ENCODE results near the gene SLC9A9. TPM values are rescaled to one million over a fixed set of nuclear protein-coding genes. Genes with fewer than 3 reads are reported as not detected.
A peak's percentile ranks its signal among the peaks of the same experiment; 100 is the strongest.
"Not testable (repeated sequence)": the region's sequence is repeated elsewhere in the genome, so short reads cannot be mapped to it uniquely, and the experiment has no call there.

Gene SLC9A9
- 7.2 TPM for total RNA-seq
- long read RNA-seq, partial matches to known transcripts, result 1 of 3 reads
- long read RNA-seq, other reads (novel, unspliced or antisense), result 0 of 3 reads

DNA sequence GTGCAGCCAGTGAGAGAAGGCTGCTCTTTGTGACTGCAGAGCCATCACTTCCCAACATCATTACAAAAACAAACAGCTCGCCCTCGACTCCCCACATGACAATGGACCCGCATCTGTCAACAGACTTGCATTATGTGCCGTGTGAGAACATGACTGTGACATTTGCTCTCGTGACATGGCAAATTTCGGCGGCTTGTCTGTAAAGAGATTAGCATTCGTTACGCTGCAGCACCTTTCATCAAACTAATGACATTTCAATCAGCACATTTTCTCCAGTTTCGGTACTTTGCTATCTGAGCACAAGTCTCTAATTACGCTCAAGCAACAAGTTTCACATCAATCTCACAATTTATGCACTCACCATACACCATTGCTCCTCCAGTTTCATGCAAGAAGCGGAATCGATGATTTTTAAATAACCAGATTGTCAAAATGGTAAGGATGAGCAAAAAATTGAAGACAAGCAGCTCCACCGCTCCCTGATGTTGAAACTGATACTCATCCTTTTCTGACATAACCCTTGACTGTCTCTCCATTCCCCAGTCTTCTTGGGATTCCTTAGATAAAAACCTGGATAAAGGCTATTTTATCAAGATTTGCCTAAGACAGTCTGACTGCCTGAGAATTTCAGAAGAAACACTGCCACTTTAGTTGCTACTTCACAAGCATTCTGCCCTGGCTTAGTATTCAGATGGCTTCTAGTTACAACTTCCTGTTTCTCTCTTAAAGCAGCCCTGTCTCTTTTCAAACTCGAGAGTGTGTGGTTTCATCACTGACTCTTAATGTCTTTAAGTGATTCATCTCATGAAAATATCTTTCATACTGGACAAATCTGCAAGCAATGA, at the start of gene SLC9A9:
Gene SLC9A9 (minus strand): TSS at position 682 of the 845 bp plus-strand sequence. CDS start 146 bp downstream, at position 536.
- ATAC-seq (ENCODE audit: poor library complexity) (peak; percentile 85), DNase-seq (no peak)
- intact Hi-C loops (cut with DNase I), result no loop called here

DNA sequence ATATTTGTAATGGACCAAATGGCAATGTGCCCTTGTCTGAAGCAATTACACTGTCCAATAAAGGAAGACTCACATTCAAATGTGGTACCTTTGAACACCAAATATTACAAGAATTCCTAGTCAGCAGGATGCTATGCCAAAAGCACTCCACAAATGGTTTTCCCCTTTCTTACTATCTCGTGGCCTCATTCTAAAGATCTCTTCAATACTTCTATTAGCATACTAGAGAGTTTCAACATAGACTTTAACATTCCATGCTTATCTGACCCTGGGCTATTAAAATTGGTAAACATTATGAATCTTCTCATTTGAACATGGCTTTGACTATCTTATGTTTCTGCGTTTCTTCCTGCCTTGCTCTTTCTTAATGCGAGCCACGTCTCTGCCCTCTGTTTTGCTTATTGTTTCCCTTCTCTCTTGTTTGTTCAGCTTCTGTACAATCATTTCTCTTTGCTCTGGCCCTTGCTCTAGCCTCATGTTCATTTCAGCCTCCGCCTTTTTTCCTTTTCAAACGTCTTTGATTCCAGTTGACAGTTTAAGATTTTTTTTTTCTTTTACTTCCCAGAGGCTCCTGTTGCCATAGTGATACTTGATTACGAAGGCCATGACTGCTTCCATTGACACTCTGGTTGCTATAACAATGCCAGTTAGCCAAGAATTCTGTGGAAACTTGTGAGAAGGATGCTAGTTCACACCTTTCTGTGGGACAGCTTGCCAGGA, 49.5 kb upstream of the SLC9A9 start:
- intact Hi-C loops (cut with DNase I), result no loop called here
- no peak for ATAC-seq (ENCODE audit: poor library complexity)
- no peak for DNase-seq

DNA sequence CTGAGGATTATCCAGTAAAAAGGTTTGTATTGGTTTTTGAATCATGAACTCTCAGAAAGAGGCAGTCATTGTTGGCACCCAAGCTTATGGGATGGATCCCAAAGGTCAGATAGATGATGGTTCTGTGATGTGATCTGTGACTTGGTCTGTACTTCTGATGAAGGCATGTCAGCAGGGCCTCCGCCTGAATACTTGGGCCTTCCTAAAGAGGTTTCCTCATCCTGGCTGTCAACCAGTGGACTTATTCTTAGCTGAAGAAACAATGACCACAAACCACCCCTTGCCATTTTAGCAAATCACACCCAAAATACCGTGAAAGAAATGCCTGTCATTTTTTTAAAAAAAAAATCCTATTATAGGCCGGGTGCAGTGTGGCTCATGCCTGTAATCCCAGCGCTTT, 48.2 kb upstream of the SLC9A9 start:
- intact Hi-C loops (cut with DNase I), result no loop called here
- DNase-seq (no peak), ATAC-seq (ENCODE audit: poor library complexity) (no peak)

DNA sequence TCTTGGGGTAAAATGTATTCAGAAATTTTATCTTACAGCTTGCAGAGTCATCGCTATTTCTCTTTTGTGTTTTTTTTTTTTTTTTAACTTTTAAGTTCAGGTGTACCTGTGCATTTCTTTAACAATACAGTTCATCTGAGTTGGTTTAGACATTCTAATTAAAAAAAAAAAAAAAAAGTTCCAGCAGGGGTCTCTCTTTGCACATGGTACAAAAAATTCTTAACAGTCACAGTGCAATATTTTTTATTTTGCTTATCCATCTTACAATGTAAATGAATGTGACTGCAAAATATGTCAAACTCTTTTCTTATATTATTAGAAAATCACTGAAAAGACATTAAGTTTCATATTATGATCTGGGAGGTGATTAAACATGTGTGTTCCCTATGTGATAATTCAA, 47.5 kb upstream of the SLC9A9 start:
- intact Hi-C loops (cut with DNase I), result no loop called here
- DNase-seq, result no peak
- no peak for ATAC-seq (ENCODE audit: poor library complexity)

DNA sequence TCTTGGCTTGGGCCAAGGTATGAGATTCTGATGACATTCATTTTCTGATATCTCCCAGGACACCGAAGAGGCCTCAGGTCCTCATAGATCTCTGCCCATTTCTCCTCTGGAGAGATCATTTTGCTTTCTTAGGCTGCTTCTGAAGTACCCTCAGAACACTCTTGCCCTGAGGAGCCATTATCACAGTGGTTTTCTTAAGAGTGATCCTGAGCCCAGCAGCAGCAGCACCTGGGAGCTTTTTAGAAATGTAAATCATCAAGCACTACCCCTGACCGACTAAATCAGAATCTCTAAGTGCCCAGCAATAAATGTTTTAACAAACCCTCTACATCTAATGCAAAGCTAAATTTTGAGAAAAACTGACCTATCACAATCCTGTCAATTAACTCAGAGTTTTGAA, 40.6 kb upstream of the SLC9A9 start:
- ATAC-seq (ENCODE audit: poor library complexity) (no peak), DNase-seq (no peak)
- intact Hi-C loops (cut with DNase I), result no loop called here

DNA sequence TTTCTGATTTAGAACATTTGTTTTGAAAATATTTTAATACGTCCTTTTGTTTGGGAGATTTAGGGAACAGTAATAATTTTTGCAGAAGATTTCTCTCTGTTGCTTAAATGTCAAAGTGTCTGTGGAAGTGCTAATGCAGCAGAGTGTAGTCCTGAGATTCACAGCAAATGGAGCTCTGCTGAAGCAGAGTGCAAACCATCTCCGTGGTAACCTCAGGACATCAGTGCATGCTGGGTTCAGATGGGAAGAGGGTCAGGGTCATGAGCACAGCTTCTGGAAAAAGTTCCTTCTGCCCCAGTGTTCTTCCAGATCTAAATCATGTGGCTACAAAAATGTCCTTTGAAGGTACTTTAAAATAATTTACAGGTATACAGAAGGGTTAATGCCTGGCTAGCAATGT, 39.9 kb upstream of the SLC9A9 start:
- intact Hi-C loops (cut with DNase I), result no loop called here
- DNase-seq, result no peak
- no peak for ATAC-seq (ENCODE audit: poor library complexity)

DNA sequence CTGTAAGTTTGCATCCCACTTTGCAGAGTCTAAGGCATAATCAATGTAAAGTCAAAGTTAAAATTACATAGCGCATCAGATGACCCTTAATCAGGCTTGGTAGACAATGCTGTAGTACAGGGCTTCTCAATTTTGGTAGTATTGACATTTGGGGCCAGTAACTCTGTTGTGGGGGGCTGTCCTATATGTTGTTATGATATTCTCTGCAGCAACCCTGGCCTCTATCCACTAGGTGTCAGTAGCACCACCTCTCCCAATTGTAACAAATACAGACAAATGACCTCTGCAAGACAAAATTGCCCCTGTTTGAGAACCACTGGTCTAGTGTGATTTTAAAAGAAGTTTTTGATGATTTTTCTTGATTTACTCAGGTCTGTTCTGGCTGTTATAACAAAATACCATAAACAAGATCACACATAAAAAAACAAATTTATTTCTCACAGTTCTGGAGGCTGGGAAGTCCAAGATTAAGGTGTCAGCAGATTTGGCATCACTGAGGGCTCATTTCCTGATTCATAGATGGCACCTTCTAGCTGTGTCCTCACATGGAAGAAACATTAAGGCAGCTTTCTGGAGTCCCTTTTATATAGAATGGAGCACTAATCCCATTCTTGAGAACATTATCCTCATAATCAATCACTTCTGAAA, 37.6 kb upstream of the SLC9A9 start:
- ATAC-seq (ENCODE audit: poor library complexity) (peak; percentile 45), DNase-seq (no peak)
- intact Hi-C loops (cut with DNase I), result no loop called here

DNA sequence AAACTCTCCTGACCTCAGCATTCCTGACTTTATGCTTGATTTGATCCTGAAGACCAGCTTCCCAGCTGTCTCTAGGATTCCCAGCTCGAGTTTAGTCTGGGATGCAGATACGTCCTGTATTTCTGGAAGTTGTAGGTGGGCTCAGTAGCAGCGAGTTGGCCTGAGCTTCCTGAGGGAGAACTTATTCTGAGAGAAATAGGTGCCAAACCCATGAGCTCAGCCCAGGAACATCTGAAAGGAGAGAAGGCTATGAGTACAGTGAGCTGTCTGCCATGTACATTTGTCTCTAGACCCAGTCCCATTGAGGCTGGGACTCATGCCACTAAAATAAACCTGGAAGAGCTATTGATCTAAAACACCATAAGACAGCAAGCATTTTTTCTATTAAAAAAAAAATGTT, 36.6 kb upstream of the SLC9A9 start:
- DNase-seq (no peak), ATAC-seq (ENCODE audit: poor library complexity) (no peak)
- intact Hi-C loops (cut with DNase I), result no loop called here

DNA sequence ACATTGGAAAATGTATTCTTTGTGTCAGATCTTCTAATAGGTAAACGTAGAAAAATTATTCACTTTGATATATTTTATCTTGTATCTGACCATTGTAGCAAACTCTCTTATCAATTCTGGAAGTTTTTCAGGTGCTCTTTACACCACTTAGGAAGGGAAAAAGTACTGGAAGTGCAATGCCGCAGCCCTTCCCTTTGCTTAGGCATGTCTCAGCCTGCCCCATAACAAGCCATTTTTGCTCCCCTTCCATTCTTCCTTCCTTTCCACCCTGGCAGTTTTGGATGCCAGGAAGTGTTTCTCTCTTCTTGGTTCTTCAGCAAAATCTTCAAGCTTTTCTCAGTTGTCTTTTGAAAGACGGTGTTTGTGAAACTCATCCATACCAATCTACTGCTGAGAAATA, 34.9 kb upstream of the SLC9A9 start:
- intact Hi-C loops (cut with DNase I), result no loop called here
- ATAC-seq (ENCODE audit: poor library complexity) (no peak), DNase-seq (no peak)

DNA sequence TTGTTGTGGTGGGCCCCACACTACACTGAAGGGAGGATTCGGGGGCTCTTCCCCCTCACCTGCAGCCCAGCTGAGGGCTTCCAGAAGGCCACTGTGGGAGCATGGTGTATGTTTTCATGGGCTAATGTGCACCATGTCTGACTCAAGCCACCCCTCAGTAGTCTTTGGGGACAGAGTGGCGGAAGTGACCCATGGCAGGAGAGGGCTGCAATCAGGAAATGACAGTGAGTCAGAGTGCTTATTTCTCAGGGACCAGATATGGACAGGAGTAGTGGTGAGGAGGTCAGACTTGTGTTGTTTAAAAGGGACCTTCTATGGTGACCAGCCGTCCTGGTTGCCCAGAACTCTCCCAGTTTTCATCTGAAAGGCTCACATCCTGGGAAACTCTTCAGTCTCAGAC, 32.8 kb upstream of the SLC9A9 start:
- DNase-seq (no peak), ATAC-seq (ENCODE audit: poor library complexity) (no peak)
- intact Hi-C loops (cut with DNase I), result no loop called here

DNA sequence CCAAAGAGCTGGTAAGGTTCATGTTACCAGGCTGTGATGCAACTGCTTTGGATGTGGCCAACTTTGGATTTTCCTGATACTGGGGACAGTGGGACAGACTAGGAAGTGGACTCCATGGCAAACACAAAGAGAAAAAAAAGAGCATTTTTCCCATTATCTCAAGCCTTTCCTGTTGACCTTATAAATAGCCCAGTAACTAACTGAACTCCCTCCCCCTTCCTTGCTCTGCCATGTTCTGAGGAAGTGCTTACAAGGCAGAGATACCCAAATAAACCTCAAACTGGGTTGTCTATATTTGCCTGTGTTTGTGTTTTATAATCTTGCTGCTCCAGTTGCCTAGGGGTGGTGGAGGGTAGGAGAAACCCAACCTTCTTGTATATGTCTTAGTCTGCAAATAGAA, 27.3 kb upstream of the SLC9A9 start:
- intact Hi-C loops (cut with DNase I), result no loop called here
- no peak for DNase-seq
- ATAC-seq (ENCODE audit: poor library complexity), result peak; percentile 45

DNA sequence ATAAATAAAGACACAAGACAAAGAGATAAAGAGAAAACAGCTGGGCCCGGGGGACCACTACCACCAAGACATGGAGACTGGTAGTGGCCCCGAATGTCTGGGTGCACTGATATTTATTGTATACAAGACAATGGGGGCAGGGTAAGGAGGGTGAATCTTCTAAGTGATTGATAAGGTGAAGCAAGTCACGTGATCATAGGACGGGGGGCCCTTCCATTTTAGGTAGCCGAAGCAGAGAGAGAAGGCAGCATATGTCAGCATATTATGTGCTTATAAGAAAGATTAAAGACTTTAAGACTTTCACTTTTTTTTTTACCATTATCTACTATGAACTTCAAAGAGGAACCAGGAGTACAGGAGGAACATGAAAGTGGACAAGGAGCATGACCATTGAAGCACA, 25.3 kb upstream of the SLC9A9 start:
- DNase-seq; intact Hi-C loops (cut with DNase I); ATAC-seq (ENCODE audit: poor library complexity): not testable (repeated sequence)

DNA sequence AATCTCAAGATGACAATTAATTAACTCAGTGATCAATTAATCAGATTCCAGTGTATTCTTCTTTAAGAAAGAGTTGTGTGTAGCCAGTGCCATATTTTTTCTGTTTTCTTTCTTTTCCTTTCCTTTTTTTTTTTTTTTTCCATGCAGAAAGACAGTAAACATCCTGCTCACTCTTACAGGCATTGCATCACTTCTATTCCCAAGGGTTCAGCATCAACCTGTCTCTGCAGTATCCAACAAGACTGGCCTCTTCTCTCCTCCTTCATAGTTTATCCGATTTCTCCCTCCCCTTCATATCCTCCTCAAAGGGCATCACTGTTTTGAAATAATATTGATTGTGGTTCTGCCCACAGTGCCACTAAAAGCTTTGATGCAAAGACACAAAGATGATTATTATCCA, 17.0 kb upstream of the SLC9A9 start:
- ATAC-seq (ENCODE audit: poor library complexity) (no peak), DNase-seq (no peak)
- intact Hi-C loops (cut with DNase I), result no loop called here

DNA sequence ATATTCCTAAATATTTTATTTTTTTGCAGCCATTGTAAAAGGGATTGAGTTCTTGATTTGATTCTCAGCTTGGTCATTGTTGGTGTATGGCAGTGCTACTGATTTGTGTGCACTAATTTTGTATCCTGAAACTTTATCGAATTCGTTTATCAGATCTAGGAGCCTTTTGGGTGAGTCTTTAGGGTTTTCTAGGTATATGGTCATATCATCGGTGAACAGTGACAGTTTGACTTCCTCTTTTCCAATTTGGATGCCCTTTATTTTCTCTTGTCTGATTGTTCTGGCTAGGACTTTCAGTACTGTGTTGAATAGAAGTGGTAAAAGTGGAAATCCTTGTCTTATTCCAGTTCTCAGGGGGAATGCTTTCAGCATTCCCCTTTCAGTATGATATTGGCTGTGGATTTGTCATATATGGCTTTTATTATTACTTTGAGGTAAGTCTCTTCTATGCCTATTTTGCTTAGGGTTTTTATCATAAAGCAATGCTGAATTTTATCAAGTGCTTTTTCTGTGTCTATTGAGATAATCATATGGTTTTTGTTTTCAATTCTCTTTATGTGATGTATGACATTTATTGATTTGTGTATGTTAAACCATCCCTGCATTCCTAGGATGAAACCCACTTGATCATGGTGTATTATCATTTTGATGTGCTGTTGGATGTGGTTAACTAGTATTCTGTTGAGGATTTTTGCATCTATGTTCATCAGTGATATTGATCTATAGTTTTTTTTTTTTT, 11.4 kb upstream of the SLC9A9 start:
- intact Hi-C loops (cut with DNase I), result no loop called here
- no peak for ATAC-seq (ENCODE audit: poor library complexity)
- DNase-seq, result no peak

DNA sequence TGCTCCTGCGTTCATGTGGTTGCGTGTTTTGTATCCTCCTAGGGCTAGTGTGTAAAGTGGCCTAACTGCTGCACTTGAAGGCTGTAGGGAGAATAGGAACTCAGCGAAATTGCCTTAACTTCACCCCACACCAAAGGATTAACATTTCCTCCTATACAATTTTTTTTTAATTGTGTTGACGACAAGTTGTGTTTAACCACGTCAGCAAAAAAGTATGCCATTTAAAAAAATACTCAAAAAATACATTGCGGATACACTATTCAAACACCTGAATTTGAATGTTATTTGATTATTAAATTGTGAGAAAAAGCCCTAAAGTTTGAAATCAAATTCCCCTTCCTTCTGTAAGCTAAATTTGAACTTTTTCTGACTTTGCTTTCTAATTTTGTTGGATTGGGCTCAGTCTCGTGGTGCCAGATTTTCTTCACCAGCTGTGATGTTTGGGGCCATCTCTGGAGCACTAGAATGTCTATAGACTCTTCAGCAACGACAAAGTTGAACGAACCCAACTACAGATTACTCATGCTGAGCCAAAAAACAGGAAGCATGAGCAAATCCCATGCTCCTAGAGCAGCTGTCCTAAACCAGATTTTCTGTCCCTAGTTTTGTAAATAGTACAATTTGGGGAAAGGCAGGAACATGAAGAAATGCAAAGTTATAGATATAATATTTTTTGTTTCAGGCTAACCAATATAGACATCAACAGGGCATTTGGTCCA, 8.1 kb upstream of the SLC9A9 start:
- intact Hi-C loops (cut with DNase I), result no loop called here
- no peak for ATAC-seq (ENCODE audit: poor library complexity)
- DNase-seq, result no peak

DNA sequence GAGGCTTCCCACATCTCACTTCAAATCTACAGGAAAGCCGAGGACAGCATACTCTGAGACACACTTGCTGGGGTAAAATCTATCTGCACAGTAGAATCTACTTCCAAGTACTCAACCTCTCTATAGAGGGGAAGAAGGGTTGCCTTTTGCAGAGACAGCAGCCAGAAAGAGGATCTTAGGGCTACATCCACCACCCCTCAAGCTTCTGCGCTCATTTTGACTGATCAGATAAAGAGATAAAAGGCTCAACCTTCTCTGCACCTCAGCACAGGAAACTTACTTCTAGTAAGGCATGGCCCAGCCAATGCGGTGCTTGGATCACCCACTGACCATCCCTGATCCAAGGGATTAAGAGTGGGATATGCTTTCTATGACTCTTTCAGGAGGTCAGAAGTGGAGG, 6.9 kb upstream of the SLC9A9 start:
- ATAC-seq (ENCODE audit: poor library complexity) (peak; percentile 36), DNase-seq (no peak)
- intact Hi-C loops (cut with DNase I), result no loop called here

DNA sequence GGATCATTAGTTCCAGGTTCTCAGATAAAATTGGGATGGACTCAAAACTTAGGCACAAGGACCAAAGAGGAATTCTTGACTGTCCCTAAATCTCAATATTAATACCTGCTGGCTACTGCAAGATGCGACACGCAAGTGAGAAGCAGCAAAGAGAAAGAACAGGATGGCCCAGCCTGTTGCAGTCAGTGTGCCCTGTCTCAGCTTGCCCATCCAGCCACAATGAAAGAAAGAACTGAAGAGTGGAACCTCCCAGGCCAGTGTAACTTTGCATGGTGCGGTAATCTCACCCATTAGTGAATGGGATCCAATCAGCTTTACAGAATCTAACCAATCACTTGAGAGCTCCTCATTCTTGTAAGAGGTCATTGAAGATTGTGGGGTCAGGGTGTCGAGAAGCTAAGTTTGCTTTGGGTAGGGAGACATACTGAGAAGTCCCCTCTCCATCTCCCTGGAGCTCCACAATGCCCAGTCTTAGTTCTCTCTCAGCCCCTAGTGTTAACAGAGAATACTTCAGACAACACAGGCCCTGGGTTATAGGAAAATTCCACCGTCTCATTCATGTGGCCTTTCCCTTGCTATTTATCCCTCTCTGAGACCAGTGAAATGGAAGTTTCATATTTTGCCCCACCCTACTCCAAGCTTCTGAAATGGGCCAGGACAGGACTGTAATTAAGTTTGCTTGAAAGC, 3.2 kb upstream of the SLC9A9 start:
- no peak for ATAC-seq (ENCODE audit: poor library complexity)
- intact Hi-C loops (cut with DNase I), result no loop called here
- no peak for DNase-seq

DNA sequence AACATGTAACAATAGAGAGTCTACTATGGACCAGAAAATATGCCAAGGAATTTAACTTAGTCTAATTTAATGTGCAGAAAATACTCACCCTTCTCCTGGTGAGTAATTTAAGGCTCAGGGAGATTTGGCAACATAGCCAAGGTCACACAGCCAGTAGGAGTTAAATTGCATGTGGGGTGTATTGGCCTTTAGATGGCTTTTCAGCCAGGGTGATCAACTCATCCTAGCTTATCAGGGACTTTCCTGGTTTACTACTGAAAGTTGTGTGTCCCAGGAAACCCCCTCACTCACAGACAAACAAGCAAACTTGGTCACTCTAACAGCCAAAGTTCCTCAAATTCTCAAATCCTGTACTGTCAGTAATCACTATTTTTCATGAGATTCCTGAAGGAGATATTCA, 2.6 kb upstream of the SLC9A9 start:
- intact Hi-C loops (cut with DNase I), result no loop called here
- no peak for ATAC-seq (ENCODE audit: poor library complexity)

More for the DNA sequence above, 2.6 kb upstream of the SLC9A9 start:
- no peak for DNase-seq

Data from Right ventricle myocardium superior (tissue), 1 donor.